Hypothalamus (tissue), 51 donors: ENCODE data around the gene HILPDA.
"Not testable (repeated sequence)": the region's sequence is repeated elsewhere in the genome, so short reads cannot be mapped to it uniquely, and the experiment has no call there.

Source experiments
- DNase-seq, 51 donors: peaks; one replicate each; lab custom pipeline; 2025; lab: John Stamatoyannopoulos, UW

The HILPDA gene

GRCh38 chr7:128458956-128459355 is 3.3 kb downstream of the HILPDA start:
- no peak for DNase-seq

DNA sequence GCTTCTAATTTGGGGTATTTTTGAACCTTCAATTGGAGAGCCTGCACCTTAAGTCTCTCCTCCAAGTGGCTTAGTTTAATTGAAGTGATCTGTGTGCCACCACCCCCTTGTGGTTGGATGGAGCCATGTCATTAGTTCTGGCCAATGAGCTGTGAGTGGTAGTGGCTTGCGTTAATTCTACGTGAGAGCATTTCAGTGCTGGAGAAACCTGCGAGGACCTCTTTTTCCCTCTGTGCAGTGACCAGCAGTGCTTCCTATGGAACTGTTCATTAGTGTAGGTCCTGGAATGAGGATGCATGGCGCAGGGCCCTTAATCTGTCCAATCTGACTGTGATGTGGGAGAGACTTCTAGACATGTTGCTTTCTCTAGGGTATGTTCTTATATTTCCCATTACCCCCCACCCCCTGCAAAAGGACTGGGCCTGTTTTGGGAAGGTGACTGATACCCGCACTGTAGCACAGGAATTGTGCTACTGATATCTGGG is 3.8 kb downstream of the HILPDA start:
- peak in 32 of 51 donors; percentile 5 to 79 (median 44) for DNase-seq

DNA sequence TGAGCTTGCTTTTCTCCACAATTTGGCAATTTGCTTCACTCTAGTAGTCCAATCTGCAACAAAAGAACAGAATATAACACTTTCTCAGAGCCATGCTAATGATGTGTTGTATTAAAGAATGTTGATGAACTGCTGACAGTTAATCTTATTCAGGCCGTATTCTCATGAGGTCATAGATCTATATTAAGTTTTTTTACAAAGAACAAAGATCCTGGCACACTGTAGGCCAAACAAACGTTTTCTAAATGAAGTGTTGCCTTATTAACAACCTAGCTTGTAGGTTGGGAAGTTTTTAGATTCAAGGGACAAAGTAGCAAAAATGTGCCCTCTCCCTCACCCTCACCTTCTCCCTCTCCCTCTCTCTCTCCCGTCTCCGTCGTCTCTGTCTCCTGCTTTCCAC is 6.8 kb downstream of the HILPDA start:
- no peak for DNase-seq

- DNase-seq = not testable (repeated sequence)
Observed at GRCh38 chr7:128463345-128463744, 7.7 kb downstream of the HILPDA start.

GRCh38 chr7:128463933-128464332 is 8.3 kb downstream of the HILPDA start:
- DNase-seq = not testable (repeated sequence)

GRCh38 chr7:128466871-128467270 is 11.2 kb downstream of the HILPDA start:
- not testable (repeated sequence) for DNase-seq

GRCh38 chr7:128476402-128477335 is 21.0 kb downstream of the HILPDA start, which contains the start of gene METTL2B:
Gene METTL2B, plus strand, starts transcription at chr7:128476748. Its CDS starts 18 bp downstream, at chr7:128476766.
- DNase-seq = peak; percentile 19 to 93 (median 83)

DNA sequence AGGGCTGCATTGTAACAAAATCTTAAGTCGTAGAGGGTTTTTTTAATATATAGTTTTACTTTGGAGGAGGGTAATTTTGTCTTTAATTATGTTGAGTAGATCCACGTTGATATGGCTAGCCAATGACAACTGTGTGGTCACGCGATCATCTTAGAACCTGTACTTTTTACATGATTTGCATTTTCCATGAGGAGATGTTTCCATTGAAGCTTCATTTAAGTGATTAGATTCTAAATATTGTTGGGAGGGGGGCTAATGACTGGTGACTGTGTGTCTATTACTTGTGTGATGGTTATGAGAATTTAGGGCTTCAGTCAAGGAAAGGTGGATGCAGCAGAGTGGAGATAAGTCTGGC is 21.6 kb downstream of the HILPDA start:
- DNase-seq = not testable (repeated sequence)

DNA sequence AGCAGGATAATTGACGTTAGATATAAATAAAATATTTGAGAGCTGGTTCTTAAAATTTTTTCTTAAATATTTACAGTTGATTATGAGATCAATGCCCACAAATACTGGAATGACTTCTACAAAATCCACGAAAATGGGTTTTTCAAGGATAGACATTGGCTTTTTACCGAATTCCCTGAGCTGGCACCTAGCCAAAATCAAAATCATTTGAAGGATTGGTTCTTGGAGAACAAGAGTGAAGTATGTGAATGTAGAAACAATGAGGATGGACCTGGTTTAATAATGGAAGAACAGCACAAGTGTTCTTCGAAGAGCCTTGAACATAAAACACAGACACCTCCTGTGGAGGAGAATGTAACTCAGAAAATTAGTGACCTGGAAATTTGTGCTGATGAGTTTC is 23.4 kb downstream of the HILPDA start:
- not testable (repeated sequence) for DNase-seq

DNA sequence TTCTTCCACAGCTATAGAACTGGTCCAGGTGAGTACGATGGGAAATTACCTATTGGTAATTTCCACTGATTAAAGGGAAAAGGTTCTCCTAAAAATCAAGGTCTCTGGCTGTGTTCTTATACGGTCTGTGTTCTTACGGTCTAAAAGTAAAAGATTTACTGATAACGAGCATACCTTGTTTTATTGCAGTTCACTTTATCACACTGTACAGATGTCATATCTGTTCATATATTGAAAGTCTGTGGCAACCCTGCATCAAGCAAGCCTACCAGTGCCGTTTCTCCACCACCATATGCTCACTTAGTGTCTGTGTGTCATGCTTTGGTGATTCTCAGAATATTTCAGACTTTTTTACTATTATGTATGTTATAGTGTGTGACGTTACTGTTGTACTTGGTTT is 32.5 kb downstream of the HILPDA start:
- DNase-seq = not testable (repeated sequence)

GRCh38 chr7:128497405-128497804 is 41.7 kb downstream of the HILPDA start:
- no peak for DNase-seq

DNA sequence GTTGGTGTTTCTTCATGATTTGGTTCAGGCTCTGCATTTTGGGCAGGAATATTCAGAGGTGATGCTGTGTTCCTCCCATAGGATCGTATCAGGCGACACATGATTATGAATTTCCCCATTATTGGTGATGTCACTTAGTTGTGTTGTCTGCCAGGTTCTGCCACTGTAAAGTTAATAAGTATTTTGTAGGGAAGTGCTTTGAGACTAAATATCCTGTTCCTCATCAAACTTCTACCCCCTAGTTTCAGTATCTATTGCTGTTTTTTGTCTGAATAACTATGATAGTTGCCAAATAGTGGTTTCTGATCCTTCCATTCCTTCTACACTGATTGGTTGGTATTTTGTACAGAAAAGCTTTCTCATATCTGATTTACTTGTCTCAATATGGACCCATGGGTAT is 49.7 kb downstream of the HILPDA start:
- not testable (repeated sequence) for DNase-seq

DNA sequence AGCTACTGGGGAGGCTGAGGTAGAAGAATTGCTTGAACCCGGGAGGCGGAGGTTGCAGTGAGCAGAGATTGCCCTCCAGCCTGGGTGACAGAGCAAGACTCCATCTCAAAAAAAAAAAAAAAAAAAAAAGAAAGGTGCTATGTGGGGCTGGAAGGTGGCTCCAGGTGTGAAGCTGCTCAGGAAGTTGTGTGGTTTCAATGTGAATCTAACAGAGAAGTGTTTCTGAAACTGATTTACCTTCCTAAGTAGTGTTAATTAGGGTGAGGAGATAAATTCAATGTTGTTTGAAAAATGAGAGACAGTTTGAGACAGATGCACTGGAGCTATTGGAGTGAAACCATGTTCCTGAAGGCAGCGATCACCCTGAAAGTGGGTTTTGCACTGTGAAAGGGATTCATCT is 51.1 kb downstream of the HILPDA start:
- DNase-seq = not testable (repeated sequence)

DNA sequence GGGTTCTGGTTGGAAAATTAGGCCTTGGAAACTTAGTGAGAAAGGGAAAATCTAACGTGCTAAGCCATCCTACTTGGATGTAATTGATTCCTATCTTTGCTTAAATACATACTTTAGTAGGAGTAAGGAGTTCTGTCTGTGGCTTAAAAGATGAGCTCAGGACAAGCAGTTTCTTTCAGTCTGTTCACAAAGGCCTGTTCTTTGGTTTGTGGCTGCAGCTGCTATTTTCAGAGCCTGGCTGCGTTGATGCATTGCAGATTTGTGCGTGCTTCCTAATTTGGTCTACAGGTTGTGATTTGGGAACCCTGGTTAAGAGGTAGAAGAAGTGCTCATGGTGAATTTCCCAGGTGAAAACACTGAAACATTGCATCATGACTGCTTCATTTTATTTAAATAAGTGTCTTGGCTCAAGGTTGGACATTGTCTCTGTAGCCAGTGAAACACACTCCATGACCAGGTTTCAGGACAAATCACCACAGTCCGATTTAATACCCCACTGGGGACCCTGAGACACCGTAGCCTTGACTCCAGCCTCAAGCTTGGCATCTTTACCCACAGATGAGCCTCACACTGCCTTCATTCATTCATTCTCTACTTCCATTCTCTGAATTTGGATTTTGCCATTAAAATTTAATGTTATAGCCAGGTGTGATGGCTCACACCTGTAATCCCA is 51.8 kb downstream of the HILPDA start:
- peak in 1 of 51 donors; percentile 15 for DNase-seq
